IMR-90 (cell line): ENCODE data around the gene KATNB1. TPM values are rescaled to one million over a fixed set of nuclear protein-coding genes. Genes with fewer than 3 reads are reported as not detected.

ENCODE experiments used
- ATAC-seq: fragments of 200-7000 bp; cut with Tn5 transposase; 2 replicates; pipeline ENCODE4 v1.9.1; 2020; ENCODE audit warnings: low read depth, mild to moderate bottlenecking, moderate library complexity
- BruUV-seq: library from RNA; stranded (reverse); fragments of 400-500 nt; replicated peaks from 2 replicates; lab custom pipeline; 2021; lab: Mats Ljungman, UMichigan
- CTCF ChIA-PET: fragments of 300-600 bp; formaldehyde crosslinking; extraction: SDS; loops from one replicate; lab custom pipeline; 2021; ENCODE audit warnings: antibody characterized with exemption; lab: Yijun Ruan, JAX
- POLR2A ChIA-PET: fragments of 300-600 bp; sonication (Branson Sonifier 250); formaldehyde crosslinking; loops from one replicate; lab custom pipeline; 2022; ENCODE audit warnings: antibody characterized with exemption; ENCODE audit not compliant: unreplicated experiment; lab: Charles Lee
- DNase-seq: peaks from one replicate; pipeline ENCODE4 v3.0.0; 2013
- H2AFZ ChIP-seq: replicated peaks from 2 replicates; pipeline ENCODE3; 2013; ENCODE audit warnings: low read length, mild to moderate bottlenecking; ENCODE audit not compliant: poor library complexity
- H2AK5ac ChIP-seq: 2 replicates; pipeline ENCODE4 v1.6.1; 2013; ENCODE audit warnings: low read depth, low read length, inconsistent platforms
- H2AK9ac ChIP-seq: replicated peaks from 2 replicates; pipeline ENCODE3; 2013; ENCODE audit warnings: mild to moderate bottlenecking, low read depth, low read length, moderate library complexity; ENCODE audit not compliant: poor library complexity
- H2BK120ac ChIP-seq: 2 replicates; pipeline ENCODE4 v1.6.1; 2013; ENCODE audit warnings: low read depth, low read length, inconsistent platforms
- H2BK15ac ChIP-seq: 3 replicates; pipeline ENCODE4 v1.6.1; 2013; ENCODE audit warnings: low read depth, low read length, inconsistent platforms
- H2BK20ac ChIP-seq: 2 replicates; pipeline ENCODE4 v1.6.1; 2013; ENCODE audit warnings: low read depth, mild to moderate bottlenecking, inconsistent platforms, low read length, moderate library complexity
- H2BK5ac ChIP-seq: 2 replicates; pipeline ENCODE4 v1.6.1; 2013; ENCODE audit warnings: mild to moderate bottlenecking, low read depth, low read length, inconsistent platforms; ENCODE audit not compliant: poor library complexity, severe bottlenecking
- H3K14ac ChIP-seq: replicated peaks from 2 replicates; pipeline ENCODE4 v1.6.1; 2013; ENCODE audit warnings: low read depth, low read length, inconsistent platforms
- H3K18ac ChIP-seq: 2 replicates; pipeline ENCODE4 v1.6.1; 2013; ENCODE audit warnings: low read depth, low read length, control low read depth
- H3K23ac ChIP-seq: 2 replicates; pipeline ENCODE4 v1.6.1; 2013; ENCODE audit warnings: low read depth, low read length, inconsistent platforms
- H3K27ac ChIP-seq: 2 replicates; pipeline ENCODE4 v1.5.1; 2013; ENCODE audit warnings: mild to moderate bottlenecking, control low read depth, low read length; ENCODE audit not compliant: insufficient read depth
- H3K27me3 ChIP-seq: 2 replicates; pipeline ENCODE4 v1.6.1; 2013; ENCODE audit warnings: low read length; ENCODE audit not compliant: control insufficient read depth, insufficient read depth
- H3K36me3 ChIP-seq: 2 replicates; pipeline ENCODE4 v1.6.1; 2013; ENCODE audit warnings: low read length, mixed read lengths; ENCODE audit not compliant: control insufficient read depth, insufficient read depth
- H3K4ac ChIP-seq: 2 replicates; pipeline ENCODE4 v1.6.1; 2013; ENCODE audit warnings: low read depth, low read length, inconsistent platforms
- H3K4me1 ChIP-seq: 2 replicates; pipeline ENCODE4 v1.6.1; 2013; ENCODE audit warnings: low read length, mixed read lengths; ENCODE audit not compliant: control insufficient read depth, insufficient read depth
- H3K4me2 ChIP-seq: 2 replicates; pipeline ENCODE4 v1.6.1; 2013; ENCODE audit warnings: low read depth, mild to moderate bottlenecking, control low read depth, low read length, moderate library complexity
- H3K4me3 ChIP-seq: 2 replicates; pipeline ENCODE4 v1.5.1; 2013; ENCODE audit warnings: low read depth, mild to moderate bottlenecking, control low read depth, low read length, moderate library complexity; ENCODE audit not compliant: insufficient read depth
- H3K56ac ChIP-seq: 2 replicates; pipeline ENCODE4 v1.6.1; 2013; ENCODE audit warnings: low read length, inconsistent platforms; ENCODE audit not compliant: insufficient read depth; ENCODE audit errors: extremely low read depth
- H3K79me1 ChIP-seq, 2 experiments: 2 replicates each; pipeline ENCODE4 v1.6.1; 2013; ENCODE audit warnings: low read length in 2 of 2, inconsistent platforms in 1 of 2, low read depth in 1 of 2
- H3K9ac ChIP-seq: 2 replicates; pipeline ENCODE4 v1.6.1; 2013; ENCODE audit warnings: low read depth, low read length, control low read depth
- H3K9me1 ChIP-seq: 2 replicates; pipeline ENCODE4 v1.6.1; 2013; ENCODE audit warnings: low read length, inconsistent platforms; ENCODE audit not compliant: insufficient read depth
- H3K9me3 ChIP-seq: 2 replicates; pipeline ENCODE4 v1.6.1; 2013; ENCODE audit warnings: low read length; ENCODE audit not compliant: control insufficient read depth, insufficient read depth
- H4K20me1 ChIP-seq: 2 replicates; pipeline ENCODE4 v1.6.1; 2013; ENCODE audit warnings: low read length, inconsistent platforms; ENCODE audit not compliant: insufficient read depth
- H4K5ac ChIP-seq: 2 replicates; pipeline ENCODE4 v1.6.1; 2013; ENCODE audit warnings: mild to moderate bottlenecking, low read depth, low read length, control low read depth
- H4K8ac ChIP-seq, 2 experiments: 2 replicates each; pipeline ENCODE4 v1.6.1; 2013; ENCODE audit warnings: low read depth in 2 of 2, low read length in 2 of 2, control low read depth in 1 of 2, inconsistent platforms in 1 of 2
- H4K91ac ChIP-seq: 2 replicates; pipeline ENCODE4 v1.6.1; 2013; ENCODE audit warnings: low read depth, low read length, inconsistent platforms; ENCODE audit not compliant: insufficient read depth
- CEBPB ChIP-seq: IDR thresholded peaks from 2 replicates; pipeline ENCODE4 v1.6.1; 2012; ENCODE audit warnings: low read depth, low read length, improper control_type of control experiment
- CHD1 ChIP-seq: IDR thresholded peaks from 2 replicates; pipeline ENCODE4 v1.6.1; 2012; ENCODE audit warnings: low read depth, low read length, improper control_type of control experiment
- FOS ChIP-seq: fragments of 150-350 bp; IDR thresholded peaks from 2 replicates; pipeline ENCODE4 v1.6.1; 2016; ENCODE audit warnings: low read depth, low read length
- MAFK ChIP-seq: IDR thresholded peaks from 2 replicates; pipeline ENCODE4 v1.6.1; 2012; ENCODE audit warnings: low read depth, low read length, improper control_type of control experiment
- MAZ ChIP-seq: IDR thresholded peaks from 2 replicates; pipeline ENCODE4 v1.6.1; 2012; ENCODE audit warnings: low read depth, mild to moderate bottlenecking, low read length, improper control_type of control experiment, moderate library complexity, borderline replicate concordance
- MXI1 ChIP-seq: IDR thresholded peaks from 2 replicates; pipeline ENCODE4 v1.6.1; 2012; ENCODE audit warnings: low read depth, mild to moderate bottlenecking, low read length, moderate library complexity, borderline replicate concordance
- NFE2L2 ChIP-seq: fragments of 150-350 bp; IDR thresholded peaks from 2 replicates; pipeline ENCODE4 v1.6.1; 2016; ENCODE audit warnings: low read depth, mild to moderate bottlenecking, low read length
- RAD21 ChIP-seq: IDR thresholded peaks from 2 replicates; pipeline ENCODE4 v1.6.1; 2012; ENCODE audit warnings: low read length, improper control_type of control experiment
- RCOR1 ChIP-seq: IDR thresholded peaks from 2 replicates; pipeline ENCODE4 v1.6.1; 2012; ENCODE audit warnings: mild to moderate bottlenecking, low read length, improper control_type of control experiment; ENCODE audit not compliant: insufficient replicate concordance
- RFX5 ChIP-seq: IDR thresholded peaks from 2 replicates; pipeline ENCODE4 v1.8.0; 2012; ENCODE audit warnings: low read depth, mild to moderate bottlenecking, low read length, moderate library complexity
- SMC3 ChIP-seq: fragments of 150-350 bp; IDR thresholded peaks from 2 replicates; pipeline ENCODE4 v1.6.1; 2016; ENCODE audit warnings: low read depth, mild to moderate bottlenecking, antibody characterized with exemption, low read length, moderate library complexity
- WGBS, 2 experiments: methylation state at CpG; one replicate each; pipeline versions ENCODE4 v1.1.5 to v1.1.7; 2013; ENCODE audit warnings: missing lambda C conversion rate in 2 of 2; ENCODE audit not compliant: insufficient read length in 1 of 2; ENCODE audit errors: extremely low coverage in 2 of 2; 5-methylcytosine and 5-hydroxymethylcytosine counted together
- dilution Hi-C: fragments of 300-500 bp; cut with HindIII; formaldehyde crosslinking; loops from one replicate; pipeline ENCODE4 v1.14.3; 2018; ENCODE audit warnings: low sequenced_read_pairs; ENCODE audit not compliant: unreplicated experiment
- in situ Hi-C: fragments of 300-500 bp; cut with MboI; formaldehyde crosslinking; loops from 3 replicates; pipeline ENCODE4 v1.14.3; 2019; ENCODE audit warnings: low sequenced_read_pairs, inconsistent platforms, mixed read lengths
- intact Hi-C: fragments of 100-400 bp; cut with micrococcal nuclease; formaldehyde crosslinking; loops from 2 replicates; pipeline ENCODE4 v1.10.0; 2022
- polyA plus RNA-seq, 3 experiments: library from polyadenylated mRNA; depleted of rRNA; stranded (reverse); fragments of >200 nt; gene quantifications; 2 replicates each; pipeline ENCODE4 v1.2.3, GENCODE V29; 2012; ENCODE audit warnings: low replicate concordance in 1 of 3
- total RNA-seq: library from RNA; depleted of rRNA; stranded (reverse); fragments of >200 nt; gene quantifications from 2 replicates; pipeline ENCODE4 v1.2.3, GENCODE V29; 2012
- TF ChIP-seq, protein P1 (sequence below): conservative IDR thresholded peaks from 2 replicates; pipeline ENCODE4 v1.5.1; 2012; ENCODE audit warnings: mild to moderate bottlenecking, low read depth, low read length, improper control_type of control experiment

Gene KATNB1
- total and polyA plus RNA-seq, 2 of the 4 experiments (the other 2 are of a cell fraction) = 10.9 to 23.5 TPM

GRCh38 chr16:57800200-57801097 is 64.9 kb downstream of the KATNB1 start:
- H2BK5ac ChIP-seq = peak overlapping the region; percentile 4
- in situ Hi-C loops = no loop called here
- peak overlapping the region; percentile 56; the same call in 2 of the 3 replicates for H2BK15ac ChIP-seq
- peak overlapping the region; percentile 50 to 85; a peak in 3 of 4 replicates for H4K8ac ChIP-seq
- ChIA-PET CTCF (interaction anchor here (0.6 to 1.6 kb wide), 4 partner anchors 13 to 63 kb away, joined by 3 to 7 read pairs (median 4); no protein-coding TSS in a partner anchor), POLR2A (no interaction called here)
- H3K9me1 ChIP-seq = peaks cover 31% of the 10 kb centered on the region
- ATAC-seq = no peak
- peak overlapping the region; percentile 98 for H2AK9ac ChIP-seq
- peak overlapping the region; percentile 92 for H2AK5ac ChIP-seq
- peak overlapping the region; percentile 41; the same call in 1 of the 2 replicates for H3K56ac ChIP-seq
- H3K4ac ChIP-seq = peak overlapping the region; percentile 94
- no peaks in the 10 kb centered on the region for H3K27me3 ChIP-seq
- H3K36me3 ChIP-seq = peaks cover 21% of the 10 kb centered on the region
- peak overlapping the region; percentile 85 for H3K23ac ChIP-seq
- DNase-seq = no peak
- peak overlapping the region; percentile 88 for H3K4me2 ChIP-seq
- H3K14ac ChIP-seq = peak overlapping the region; percentile 94
- peak overlapping the region; percentile 96 for H3K9ac ChIP-seq
- H4K91ac ChIP-seq = peak overlapping the region; percentile 96
- no peaks in the 10 kb centered on the region for H3K9me3 ChIP-seq
- H3K4me3 ChIP-seq = no peak overlapping the region; the same call in 1 of the 2 replicates
- WGBS, 2 experiments = 72% methylated on average over 4 of the region's 12 CpGs; no CpG with 5 or more reads in 1 of the 2 experiments
- H3K4me1 ChIP-seq = peaks cover 29% of the 10 kb centered on the region
- peak overlapping the region; percentile 71 for H2BK120ac ChIP-seq
- H4K5ac ChIP-seq = peak overlapping the region; percentile 42
- dilution Hi-C loops = no loop called here
- intact Hi-C loops = loop anchor here (1.0 to 5.0 kb wide), 3 partner anchors 63 to 200 kb away; partner anchors contain the start of genes USB1 and ZNF319
- peak overlapping the region; percentile 66; the same call in 1 of the 2 replicates for H2BK20ac ChIP-seq
- peaks cover 33% of the 10 kb centered on the region for H4K20me1 ChIP-seq
- H2AFZ ChIP-seq = peak overlapping the region; percentile 53
- TF ChIP-seq CHD1 (no peak), RAD21 (no peak), MAFK (no peak), RFX5 (no peak), RCOR1 (no peak), SMC3 (no peak), FOS (no peak), MXI1 (no peak), NFE2L2 (no peak), MAZ (no peak), CEBPB (no peak)
- TF ChIP-seq, protein P1, sequence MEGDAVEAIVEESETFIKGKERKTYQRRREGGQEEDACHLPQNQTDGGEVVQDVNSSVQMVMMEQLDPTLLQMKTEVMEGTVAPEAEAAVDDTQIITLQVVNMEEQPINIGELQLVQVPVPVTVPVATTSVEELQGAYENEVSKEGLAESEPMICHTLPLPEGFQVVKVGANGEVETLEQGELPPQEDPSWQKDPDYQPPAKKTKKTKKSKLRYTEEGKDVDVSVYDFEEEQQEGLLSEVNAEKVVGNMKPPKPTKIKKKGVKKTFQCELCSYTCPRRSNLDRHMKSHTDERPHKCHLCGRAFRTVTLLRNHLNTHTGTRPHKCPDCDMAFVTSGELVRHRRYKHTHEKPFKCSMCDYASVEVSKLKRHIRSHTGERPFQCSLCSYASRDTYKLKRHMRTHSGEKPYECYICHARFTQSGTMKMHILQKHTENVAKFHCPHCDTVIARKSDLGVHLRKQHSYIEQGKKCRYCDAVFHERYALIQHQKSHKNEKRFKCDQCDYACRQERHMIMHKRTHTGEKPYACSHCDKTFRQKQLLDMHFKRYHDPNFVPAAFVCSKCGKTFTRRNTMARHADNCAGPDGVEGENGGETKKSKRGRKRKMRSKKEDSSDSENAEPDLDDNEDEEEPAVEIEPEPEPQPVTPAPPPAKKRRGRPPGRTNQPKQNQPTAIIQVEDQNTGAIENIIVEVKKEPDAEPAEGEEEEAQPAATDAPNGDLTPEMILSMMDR = no peak
- no peak overlapping the region for H3K18ac ChIP-seq
- no TSS peak for BruUV-seq
- H3K79me1 ChIP-seq = peaks cover 7 to 63% of the 10 kb centered on the region in 2 experiments
- peak overlapping the region; percentile 93 for H3K27ac ChIP-seq
